GM18867 (cell line): ENCODE measurements around the gene RALB.
"Not testable (repeated sequence)": the region's sequence is repeated elsewhere in the genome, so short reads cannot be mapped to it uniquely, and the experiment has no call there.

ENCODE experiments used
- ATAC-seq: cut with Tn5 transposase; IDR thresholded peaks from one replicate; pipeline ENCODE4 v1.9.1; 2021; ENCODE audit warnings: mild to moderate bottlenecking, moderate library complexity; ENCODE audit not compliant: unreplicated experiment

Gene RALB

DNA sequence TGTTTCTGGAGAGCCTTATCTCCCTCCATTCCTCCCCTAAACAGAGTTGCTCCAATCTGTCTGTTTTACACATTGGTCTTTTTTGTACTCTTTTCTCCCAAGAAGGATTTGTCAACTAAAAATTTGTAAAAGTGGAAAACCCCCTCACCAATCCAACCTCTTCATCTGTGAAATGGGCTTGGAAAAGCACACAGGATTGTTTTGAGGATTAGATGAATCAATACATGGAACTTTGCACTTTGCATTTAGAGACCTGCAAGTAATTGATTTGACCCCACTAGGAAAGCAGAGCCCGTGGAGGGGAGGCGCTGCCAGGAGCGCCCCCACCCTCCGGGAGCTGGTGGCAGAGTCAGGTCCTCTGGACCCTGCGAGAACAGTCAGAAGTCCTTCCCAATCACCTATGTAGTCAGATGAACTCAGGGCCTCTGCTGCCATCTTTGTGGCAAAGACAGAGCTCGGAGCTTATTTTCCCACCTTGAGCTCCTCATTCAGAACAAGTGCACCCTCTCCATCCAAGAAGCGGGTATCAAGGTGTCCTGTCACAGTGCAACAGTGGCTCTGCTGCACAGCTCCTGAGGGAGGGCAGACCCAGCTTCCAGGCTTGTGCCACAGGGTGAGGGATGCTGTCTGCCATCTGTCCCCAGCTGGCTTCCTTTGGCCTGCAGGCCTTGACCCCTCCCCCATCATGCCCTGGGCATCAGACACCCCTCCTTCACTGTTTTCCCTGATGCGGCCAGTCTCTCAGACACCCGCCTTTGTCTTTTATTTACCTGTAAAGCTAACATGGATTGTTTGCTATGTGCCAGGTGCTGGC is 27.7 kb upstream of the RALB start:
- ATAC-seq: no peak

DNA sequence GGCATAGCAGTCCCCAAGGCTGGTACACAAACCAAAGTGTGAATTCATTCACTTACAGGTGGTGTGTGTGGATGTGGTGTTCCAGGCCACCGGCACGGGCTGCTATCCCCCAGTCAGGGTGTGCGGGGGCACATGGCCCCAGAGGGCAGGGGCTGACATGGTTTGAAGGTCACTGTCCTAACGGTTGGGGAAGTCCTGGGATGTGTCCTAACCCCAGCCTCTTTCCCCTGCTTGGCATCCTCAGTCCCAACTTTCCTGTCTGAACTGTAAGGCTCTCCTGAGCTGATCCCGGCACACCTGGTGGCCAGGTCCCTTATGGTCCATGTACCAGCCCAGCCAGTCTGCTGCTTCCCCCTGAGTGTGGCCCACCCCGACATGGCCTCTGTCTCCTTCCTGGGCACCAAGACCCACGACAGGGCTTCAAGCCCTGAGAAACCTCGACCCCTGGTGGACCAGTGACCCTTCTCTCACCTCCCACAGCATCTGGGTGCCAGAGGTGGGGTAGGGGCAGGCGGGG is 27.0 kb upstream of the RALB start:
- ATAC-seq: no peak

DNA sequence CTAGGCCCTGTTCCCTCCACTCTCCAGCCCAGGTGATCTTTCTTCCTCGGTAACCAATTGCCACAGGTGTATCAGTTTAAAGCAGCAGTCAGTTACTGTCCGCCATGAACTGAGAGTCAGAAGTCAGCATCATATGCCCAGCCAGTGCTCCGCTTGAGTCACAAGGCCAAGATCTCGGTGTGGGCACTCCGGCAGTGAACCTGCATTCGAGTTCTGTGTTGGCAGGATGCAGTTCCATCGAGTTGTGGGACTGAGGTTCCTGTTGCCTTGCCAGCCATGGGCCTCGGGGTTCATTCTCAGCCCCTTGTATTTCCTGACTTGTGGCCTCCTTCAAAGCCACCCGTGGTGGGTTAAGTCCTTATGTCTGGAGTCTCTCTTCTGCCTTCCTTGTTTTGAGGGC is 26.3 kb upstream of the RALB start:
- no peak for ATAC-seq

DNA sequence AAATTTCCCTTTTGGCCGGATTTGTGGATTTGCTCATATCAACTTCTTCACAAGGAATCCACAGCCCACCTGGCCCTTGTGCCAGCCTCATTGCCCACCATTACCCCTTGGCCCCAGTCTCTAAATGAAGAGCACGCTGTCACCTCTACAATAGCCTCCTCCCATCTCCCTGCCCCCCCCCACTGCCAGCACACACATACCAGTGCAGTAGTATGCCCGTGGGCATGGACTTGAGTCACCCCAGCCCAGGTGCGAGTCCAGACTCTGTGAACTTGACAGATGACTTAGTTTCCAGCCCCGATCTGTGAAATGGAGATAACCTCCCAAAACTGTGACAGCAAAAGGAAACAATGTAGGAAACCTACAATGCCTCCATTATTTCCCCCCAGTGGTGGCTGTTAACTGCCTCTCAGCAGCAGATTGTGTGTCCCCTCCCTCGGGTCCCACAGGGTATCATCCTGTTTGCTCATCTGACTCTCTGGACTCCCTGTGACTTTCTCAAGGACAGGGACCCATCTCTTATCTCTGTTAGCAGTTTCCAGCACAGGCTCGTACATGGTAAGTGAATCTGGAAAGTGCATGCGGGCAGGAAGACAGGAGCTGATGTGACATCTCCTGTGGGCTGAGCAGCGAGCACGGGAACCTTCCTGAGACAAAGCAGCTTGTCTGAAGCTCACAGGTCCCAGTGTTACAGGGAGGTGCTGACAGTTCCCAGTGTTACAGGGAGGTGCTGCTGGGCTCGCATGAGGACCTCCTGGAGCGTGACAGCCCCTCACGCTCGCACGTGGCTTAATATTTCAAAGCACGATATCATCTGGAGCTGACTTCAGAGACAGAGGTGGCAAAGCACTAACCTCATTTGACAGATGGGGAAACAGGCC is 25.3 kb upstream of the RALB start:
- ATAC-seq: no peak

DNA sequence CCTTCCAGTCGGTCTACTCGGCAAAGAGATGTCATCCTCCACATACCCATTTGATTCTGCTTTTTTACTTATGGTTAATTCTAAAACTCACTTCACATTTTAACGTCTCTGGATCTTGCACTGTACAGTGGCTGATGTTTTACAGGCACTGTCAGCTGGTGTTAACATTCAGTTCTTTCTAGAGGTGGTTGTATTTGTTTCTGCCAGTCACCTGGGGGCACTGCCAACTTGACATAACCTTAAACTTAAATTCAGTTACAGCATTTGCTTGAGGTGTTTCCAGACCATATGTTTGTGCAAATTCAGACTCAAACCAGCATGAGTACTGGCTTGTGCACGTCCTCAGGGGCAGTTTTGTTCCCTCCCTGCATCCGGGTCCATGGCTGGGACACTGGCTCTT is 24.1 kb upstream of the RALB start:
- no peak for ATAC-seq

DNA sequence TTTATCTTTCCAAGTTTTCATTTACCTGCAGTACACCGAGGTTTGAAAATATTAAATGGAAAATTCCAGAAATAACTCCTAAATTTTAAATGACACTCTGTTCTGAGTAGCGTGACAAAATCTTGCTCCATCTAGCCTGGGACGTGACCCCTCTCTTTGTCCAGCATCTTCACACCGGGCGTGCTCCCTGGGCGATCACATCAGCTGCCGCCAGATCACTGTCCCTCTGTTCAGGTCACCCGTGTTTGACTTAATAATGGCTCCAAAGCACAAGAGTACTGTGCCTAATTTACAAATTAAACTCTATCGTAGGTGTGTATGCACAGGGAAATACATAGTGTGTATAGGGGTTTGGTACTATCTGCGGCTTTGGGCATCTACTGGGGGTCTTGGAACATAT is 23.3 kb upstream of the RALB start:
- ATAC-seq: no peak

DNA sequence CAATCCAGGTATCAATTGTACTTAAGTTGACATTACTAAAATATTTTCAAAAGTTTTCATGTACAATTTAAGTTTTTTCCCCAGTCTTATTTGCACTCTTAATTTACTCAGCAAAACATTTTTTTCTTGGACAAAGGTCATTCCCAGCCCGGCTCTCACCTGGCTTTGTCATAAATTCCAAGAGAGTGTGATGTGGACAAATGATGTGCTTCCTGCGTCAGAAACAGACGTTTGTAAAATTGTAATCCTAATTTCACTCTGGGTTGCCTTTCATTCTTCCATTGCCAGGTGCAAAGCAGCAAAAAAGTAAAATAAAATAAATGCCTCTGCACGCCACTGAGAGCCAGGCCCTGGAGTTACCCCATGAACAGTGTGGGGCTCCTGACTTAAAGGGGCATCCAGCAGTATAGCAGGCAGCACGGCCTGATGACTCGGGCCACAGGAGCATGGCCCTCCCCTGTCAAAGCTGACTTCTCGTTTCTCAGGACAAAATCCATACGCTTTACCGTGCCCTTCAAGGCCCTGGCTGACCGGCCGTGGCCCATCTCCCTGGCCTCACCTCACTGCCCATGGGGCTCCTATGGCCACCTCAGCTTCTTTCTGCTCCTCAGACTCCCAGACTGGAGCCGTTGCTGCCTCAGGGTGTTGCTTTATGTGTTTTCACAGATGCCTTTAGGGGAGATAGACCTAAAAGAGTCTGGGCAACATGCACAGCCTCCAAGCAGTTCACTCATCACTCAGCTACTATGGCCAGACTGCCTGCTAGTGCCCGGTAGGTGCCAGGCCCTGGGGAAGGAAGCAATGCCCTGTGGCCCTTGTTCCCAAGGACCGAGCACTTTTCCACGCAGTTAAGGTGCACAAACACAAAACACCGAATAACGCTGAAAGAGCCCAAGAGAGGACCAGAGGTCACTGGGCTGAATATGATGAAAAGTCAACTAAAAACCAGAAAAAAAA is 21.9 kb upstream of the RALB start:
- ATAC-seq: no peak

DNA sequence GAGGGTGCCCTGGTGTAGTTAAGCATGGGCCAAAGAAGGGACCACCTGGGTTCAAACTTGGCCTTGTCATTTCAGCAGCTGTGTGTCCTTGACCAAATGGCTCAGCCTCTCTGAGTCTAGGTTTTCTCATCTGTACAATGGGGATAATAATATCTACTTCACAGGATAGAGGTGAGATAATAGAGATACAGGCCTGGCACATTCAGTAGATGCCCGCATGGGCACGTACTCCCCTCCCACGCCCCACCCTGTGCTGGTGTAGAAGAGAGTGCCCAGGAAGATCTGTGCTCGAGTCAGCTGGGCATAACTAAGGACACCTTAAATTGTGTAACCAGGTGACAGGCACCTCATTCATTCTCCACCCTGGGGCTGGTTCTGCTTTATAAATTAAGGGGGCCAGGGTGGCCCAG is 21.1 kb upstream of the RALB start:
- ATAC-seq: peak; percentile 22

DNA sequence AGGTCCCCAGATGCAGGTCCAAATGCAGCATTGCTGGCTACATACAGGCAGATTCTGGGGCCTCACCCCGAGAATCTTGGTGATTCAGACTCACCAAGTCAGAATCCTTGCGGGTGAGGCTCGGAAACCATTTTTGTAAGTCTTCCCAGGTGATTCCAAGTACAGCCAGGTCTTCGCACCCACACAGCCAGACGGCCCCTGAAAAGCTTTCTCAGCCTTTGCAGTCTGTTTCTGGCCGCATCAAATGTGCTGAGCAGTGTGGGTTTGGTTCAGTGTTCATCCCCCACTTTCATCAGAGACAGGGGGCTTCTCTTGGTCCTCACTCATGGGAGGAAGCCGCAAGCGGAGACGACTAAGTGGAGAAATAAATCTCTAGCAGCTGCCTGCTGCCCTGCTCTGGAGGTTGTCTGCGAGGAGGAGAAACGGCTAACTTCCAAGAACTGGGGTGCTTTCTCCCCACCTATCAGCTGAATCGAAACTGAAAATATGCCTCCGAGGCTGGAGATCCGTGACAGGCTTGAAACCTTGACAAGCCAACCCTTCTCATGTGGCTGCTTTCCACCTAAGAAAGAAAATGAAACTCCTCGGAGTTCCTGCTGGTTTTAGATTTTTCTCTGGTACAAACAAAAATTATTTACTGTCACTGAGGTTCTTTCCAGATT is 20.5 kb upstream of the RALB start:
- ATAC-seq: peak; percentile 89

DNA sequence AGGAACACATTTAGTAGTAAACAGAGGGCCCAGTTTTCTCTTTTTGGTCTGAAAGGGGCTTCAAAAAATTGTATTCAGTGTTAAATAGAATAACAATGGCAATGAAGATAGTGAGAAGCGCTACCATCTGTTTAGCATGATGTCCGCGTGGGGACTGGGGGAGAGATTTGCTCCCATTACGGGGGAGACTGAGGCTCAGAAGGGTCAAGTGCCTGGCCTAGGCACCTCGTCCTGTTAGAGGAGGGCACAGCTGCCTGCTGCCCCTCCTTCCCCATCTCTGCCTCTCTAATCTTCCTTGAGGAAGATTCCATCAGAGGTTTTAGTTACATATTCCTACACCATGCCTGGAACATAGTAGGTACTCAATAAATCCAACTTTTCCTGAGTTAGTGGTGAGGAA is 19.4 kb upstream of the RALB start:
- no peak for ATAC-seq

DNA sequence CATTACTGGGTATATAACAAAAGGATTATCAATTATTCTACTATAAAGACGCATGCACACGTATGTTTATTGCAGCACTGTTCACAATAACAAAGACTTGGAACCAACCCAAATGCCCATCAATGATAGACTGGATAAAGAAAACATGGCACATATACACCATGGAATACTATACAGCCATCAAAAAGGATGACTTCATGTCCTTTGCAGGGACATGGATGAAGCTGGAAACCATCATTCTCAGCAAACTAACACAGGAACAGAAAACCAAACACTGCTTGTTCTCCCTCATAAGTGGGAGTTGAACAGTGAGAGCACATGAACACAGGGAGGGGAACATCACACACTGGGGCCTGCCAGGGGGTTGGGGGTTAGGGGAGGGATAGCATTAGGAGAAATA is 17.5 kb upstream of the RALB start:
- not testable (repeated sequence) for ATAC-seq

DNA sequence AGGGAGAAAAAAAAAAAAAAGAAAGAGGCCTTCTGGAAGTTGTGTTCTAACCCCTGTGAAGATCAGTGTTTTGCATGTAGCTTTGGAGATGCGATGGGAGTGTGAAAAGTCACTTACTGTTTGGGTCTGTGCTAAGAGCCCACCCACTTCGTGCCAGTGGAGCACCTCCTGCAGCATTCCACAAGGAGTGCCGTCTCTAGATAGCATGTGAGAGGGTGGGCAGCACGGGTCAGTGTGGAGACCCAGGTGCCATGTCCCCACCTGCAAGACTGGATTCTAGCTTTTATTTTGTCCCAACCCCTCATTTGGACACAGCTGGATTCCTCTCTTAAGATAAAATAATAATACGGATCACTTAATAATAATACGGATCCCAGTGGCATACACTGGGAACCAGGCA is 17.0 kb upstream of the RALB start:
- ATAC-seq: no peak

DNA sequence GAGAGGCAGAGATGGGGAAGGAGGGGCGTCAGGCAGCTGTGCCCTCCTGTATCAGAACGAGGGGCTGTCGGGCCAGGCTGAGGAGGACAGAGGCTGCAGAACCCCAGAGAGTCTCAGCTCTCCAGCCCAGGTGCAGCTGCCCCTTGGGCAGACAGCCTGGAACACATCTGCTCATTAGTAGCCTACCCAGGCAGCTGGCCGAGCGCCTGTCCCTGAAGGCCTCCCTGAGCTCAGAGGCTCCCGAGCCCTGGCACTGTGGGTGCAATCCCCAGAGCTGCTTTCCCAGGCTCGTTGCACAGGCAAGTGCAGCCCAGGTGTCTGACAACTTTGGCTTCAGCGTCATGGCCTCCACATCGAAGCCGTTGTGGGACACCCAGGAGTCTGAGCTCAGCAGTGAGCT is 16.3 kb upstream of the RALB start:
- no peak for ATAC-seq

DNA sequence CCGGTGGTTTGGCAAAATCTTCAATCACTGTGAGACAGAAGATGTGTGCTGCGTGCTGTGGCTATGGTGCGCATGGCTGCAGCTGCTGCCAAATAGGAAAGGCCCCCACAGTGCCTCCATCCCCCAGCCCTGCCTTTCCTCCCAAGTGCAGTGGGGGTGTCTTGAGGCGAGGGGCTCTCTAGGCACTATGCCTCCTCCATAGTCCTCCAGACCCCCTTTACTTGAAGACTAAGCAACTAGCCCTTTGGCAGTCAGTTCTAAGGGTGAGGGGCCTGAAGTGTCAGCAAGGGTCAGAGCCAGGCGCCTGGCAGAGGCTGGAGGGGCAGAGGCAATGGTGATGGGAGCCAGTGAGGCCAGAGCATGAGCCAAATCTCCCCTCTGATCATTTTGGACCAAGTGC is 15.9 kb upstream of the RALB start:
- ATAC-seq: no peak

DNA sequence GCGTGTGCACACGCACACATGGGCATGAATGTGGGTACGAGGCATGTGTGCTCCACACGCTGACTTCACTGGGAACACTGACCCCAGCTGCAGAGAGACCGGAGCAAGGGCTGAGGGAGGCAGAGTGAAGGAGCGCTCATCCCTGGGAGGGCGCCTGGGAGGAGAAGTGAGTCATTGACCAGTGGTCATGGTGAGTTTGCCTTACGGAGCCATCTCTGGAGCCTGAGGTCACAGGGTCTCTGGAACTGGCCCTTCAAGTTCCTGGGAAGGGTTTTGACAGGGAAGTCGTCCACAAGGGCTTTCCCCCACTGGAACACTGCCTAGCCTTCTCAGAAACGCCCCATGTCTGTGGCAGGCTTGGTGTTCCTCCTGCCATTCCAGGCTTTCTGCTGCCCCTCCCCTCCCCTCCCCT is 15.2 kb upstream of the RALB start:
- no peak for ATAC-seq

DNA sequence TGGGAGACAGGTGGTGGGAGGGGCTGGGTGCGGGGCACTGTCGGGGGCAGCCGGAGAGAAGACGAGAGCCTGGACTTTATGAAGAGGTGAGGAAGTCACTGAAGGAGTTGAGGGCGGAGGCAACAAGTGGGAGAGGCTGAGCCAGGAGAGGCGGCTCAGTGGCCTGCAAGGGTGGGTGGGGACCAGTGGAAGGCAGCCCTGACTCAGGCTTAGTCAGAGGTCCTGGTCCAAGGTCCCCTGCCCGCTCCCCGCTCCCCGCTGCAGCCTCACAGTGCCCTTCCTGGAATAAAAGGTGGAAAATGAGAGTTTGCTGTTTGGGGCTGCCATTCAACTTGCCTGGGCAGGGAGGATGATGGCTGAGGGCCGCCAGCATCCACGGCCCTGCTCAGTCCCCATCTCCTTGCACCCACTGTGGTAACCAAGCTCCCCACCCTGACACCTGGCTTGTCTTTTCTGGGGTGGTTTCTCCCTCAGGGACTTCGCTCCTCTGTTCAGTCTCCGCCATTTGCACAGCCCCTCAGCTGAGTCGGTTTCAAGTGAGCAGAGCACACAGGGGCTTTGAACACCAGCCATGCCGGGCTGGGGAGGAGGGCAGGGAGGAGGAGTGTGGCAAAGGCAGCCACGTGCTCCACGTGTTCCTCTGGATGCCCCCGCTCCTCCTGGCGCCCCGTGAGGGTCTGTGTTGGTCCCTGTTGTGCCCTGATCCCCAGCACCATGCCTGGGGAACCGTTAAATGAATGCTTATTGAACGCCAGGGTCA is 13.7 kb upstream of the RALB start:
- no peak for ATAC-seq

DNA sequence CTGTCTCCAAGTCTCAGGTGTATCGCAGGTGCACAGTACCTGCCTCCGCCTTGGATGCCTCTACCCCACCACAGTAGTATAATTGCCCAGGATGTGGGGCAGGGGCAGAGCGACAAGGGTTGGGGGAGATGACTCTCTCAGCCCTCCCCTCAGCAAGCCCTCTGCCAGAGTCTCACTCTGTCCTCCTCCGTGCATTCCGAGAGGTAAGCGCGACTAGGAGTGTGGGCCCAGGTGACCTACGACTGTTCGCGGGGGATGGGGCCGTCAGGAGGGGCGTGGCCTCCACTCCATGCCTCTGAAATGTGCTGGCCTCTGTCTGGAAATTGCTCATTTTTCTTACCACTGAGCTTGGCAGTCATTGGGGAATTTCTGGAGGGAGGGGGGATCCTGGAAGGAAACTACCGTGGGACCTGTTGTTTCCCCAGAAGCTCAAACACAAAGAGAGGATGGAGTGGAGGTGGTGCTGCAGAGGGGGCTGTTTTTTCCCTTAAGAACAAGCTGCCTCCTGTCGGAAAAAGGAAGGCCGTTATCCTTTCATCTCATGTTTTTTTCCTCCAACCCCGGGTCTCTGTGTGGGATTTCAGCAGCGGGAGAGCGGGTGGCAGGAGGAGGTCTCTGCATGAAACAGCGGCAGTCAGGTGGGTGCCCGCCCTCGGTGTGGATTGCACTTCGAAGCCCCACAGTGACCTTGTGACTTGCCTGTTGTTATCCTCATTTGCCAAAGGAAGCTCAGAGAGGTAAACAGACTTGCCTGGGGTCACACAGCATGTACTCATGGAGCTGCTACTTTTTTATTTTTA is 13.0 kb upstream of the RALB start:
- ATAC-seq: no peak

DNA sequence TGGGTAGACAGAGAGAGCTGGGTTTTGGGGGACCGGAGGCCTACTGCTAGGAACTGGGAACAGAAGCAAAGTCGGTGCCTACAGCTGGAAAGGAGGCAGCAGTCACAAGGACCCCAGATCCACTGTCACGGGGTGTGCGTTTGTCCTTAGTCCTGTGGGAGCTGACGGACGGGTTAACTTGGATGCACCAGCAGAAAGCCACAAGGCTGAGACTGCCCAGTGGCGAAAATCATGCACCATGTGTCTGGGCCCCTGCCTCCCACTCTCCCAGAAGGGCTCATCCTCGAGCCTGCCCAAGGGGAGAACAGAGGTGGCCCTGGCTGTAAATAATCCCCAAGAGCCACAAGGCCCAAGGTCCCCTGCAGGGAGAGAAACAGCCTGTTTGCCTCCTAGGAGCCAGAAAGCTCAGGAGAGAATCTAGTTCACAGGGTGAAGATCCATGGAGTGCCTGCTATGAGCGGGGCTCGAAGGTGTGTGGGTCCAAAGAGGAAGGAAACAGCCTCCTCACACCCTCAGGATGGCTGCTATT is 11.7 kb upstream of the RALB start:
- no peak for ATAC-seq

DNA sequence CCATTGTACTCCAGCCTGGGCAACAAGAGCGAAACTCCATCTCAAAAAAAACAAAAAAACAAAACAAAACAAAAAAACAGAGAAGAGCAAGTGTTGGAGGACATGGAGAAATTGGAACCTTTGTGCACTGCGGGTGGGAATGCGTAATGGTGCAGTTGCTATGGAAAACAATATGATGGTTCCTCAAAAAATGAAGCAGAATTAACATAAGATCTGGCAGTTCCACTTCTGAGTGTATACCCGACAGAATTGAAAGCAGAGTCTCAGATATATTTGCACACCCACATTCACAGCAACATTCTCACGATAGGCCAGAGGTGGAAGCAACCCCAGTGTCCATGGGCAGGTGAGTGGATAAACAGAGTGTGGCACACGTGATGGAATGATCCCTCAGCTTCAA is 11.0 kb upstream of the RALB start:
- no peak for ATAC-seq
